AG04450 (cell line): ENCODE results near the gene PEX3. TPM values are rescaled to one million over a fixed set of nuclear protein-coding genes. Genes with fewer than 3 reads are reported as not detected.

ENCODE experiments used
- CTCF ChIA-PET: fragments of 300-600, 350-600 bp; formaldehyde crosslinking; extraction: SDS; loops from one replicate; lab custom pipeline; 2022; ENCODE audit warnings: antibody characterized with exemption, inconsistent platforms; lab: Charles Lee
- POLR2A ChIA-PET: fragments of 350-600 bp; formaldehyde crosslinking; extraction: SDS; loops from one replicate; lab custom pipeline; 2021; ENCODE audit warnings: antibody characterized with exemption, inconsistent platforms; lab: Yijun Ruan, JAX
- DNase-seq: peaks from one replicate; pipeline ENCODE4 v3.0.0-alpha.2; 2011; ENCODE audit warnings: low read depth, low spot score
- H3K27ac ChIP-seq: one replicate; pipeline ENCODE4 v1.5.1; 2012; ENCODE audit warnings: low read depth, low read length, control low read depth
- H3K27me3 ChIP-seq: one replicate; pipeline ENCODE4 v1.6.0; 2012; ENCODE audit warnings: low read length; ENCODE audit not compliant: control insufficient read depth, insufficient read depth
- H3K4me3 ChIP-seq: 2 replicates; pipeline ENCODE4 v1.5.1; 2011; ENCODE audit warnings: mild to moderate bottlenecking, low read depth, low read length, control low read depth
- H3K9me3 ChIP-seq: 2 replicates; pipeline ENCODE4 v1.5.1; 2012; ENCODE audit warnings: low read length; ENCODE audit not compliant: control insufficient read depth, insufficient read depth
- CTCF ChIP-seq: IDR thresholded peaks from 2 replicates; pipeline ENCODE4 v1.5.1; 2011; ENCODE audit warnings: low read depth, low read length, control low read depth, inconsistent platforms
- polyA plus RNA-seq: library from polyadenylated mRNA; depleted of rRNA; stranded (reverse); fragments of >200 nt; gene quantifications from 2 replicates; pipeline ENCODE4 v1.2.3, GENCODE V29; 2011

PEX3 gene
- polyA plus RNA-seq, 1 experiment = 30.9 TPM

GRCh38 chr6:143536461-143536865, 85.9 kb downstream of the PEX3 start:
- CTCF ChIA-PET = interaction anchor here (1.4 kb wide), 1 partner anchor 23 kb away, joined by 3 read pairs; no protein-coding TSS in a partner anchor
- DNase-seq = no peak
- peaks cover 3% of the 10 kb centered on the region for H3K27me3 ChIP-seq

DNA sequence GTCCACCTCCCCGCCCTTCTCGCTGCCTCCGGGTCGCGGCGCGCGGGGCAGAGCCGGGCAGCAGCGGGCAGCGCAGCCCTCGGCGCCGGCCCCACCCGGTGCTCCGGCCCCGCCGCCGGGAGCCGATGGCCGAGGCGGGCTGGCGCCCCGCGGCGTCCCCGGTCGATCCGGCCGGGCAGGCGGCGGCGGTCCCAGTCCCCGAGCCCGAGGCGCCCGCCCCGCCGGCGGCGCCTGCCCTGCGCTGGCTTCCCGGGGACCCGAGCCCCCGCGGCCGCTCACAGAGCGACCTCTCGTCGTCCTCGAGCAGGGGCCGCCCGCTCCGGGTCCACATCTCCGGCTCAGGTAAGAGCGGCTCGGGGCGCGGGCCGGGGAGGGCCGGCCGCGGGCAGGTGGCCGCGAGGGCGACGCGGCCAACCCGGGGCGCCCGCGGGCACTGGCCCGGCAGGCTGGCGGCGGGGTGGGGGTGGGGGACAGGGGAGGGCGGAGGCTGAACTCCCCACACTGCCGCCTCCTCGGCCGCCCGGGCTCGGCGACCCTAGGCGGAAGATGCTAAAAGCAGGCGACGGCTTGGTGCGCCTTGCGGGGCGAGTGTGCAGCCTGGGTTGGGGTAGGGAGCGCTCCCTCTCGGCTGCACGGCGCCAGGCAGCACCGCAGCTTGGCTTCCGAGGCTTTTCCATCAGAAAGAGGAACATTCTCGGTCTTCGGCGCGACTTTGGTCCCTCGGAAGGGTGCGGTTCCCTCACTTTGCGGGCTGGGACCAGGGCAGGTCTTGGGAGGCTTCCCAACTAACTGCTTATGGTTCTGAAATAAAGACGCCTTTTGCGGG, 86.5 kb downstream of the PEX3 start:
- Histone ChIP-seq H3K9me3 (no peaks in the 10 kb centered on the region), H3K27me3 (peaks cover under 1% of the 10 kb centered on the region), H3K4me3 (peak overlapping the region; percentile 62), H3K27ac (no peak overlapping the region)
- ChIA-PET POLR2A (interaction anchor here (0.8 to 1.2 kb wide), 2 partner anchors 79 to 87 kb away, joined by 3 read pairs; partner anchors contain the start of genes ADAT2 and PEX3), CTCF (interaction anchor here (1.0 to 1.4 kb wide), 2 partner anchors 11 to 24 kb away, joined by 3 read pairs; no protein-coding TSS in a partner anchor)
- no peak for DNase-seq
- peak; percentile 58 for TF ChIP-seq CTCF

More at GRCh38 chr6:143536461-143536865, 85.9 kb downstream of the PEX3 start:
- POLR2A ChIA-PET = interaction anchor here (0.8 to 1.2 kb wide), 3 partner anchors 25 to 86 kb away, joined by 3 read pairs; partner anchors contain the start of genes ADAT2, FUCA2 and PEX3
- no peaks in the 10 kb centered on the region for H3K9me3 ChIP-seq
- peak overlapping the region; percentile 62 for H3K4me3 ChIP-seq
- no peak overlapping the region for H3K27ac ChIP-seq
- no peak for TF ChIP-seq CTCF

- Histone ChIP-seq H3K27me3 (no peaks in the 10 kb centered on the region), H3K9me3 (no peaks in the 10 kb centered on the region), H3K4me3 (no peak overlapping the region), H3K27ac (no peak overlapping the region)
- TF ChIP-seq CTCF = no peak
- no peak for DNase-seq
- ChIA-PET CTCF (interaction anchor here (0.6 to 1.4 kb wide), 4 partner anchors 9 to 322 kb away, joined by 3 read pairs; no protein-coding TSS in a partner anchor), POLR2A (no interaction called here)
Observed at GRCh38 chr6:143538374-143538773, 87.8 kb downstream of the PEX3 start.

DNA sequence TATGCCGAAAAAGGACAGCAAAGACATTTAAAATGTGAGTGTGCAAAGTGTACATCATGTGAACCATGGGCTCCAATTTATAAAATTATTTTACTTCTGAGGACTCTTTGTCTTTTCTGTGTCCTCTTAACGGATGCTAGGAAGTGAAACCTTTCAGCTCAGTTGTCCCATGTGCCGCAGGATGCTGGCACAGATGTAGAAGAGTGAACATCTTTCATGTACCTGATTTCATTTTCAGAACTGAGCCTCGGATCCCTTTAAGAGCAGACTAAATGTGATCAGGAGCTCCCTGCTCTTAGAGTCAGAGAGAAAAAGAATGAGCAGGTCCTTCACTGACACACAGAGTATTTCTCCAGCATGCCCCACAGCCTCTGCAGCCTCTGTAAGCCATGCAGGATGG, 88.5 kb downstream of the PEX3 start:
- ChIA-PET POLR2A (no interaction called here), CTCF (interaction anchor here (0.6 to 1.4 kb wide), 2 partner anchors 12 to 36 kb away, joined by 3 read pairs; no protein-coding TSS in a partner anchor)
- no peak for DNase-seq
- no peak for TF ChIP-seq CTCF
- no peaks in the 10 kb centered on the region for H3K9me3 ChIP-seq
- no peak overlapping the region for H3K4me3 ChIP-seq
- H3K27me3 ChIP-seq = no peaks in the 10 kb centered on the region
- no peak overlapping the region for H3K27ac ChIP-seq

GRCh38 chr6:143539734-143540133, 89.1 kb downstream of the PEX3 start:
- Histone ChIP-seq H3K9me3 (no peaks in the 10 kb centered on the region), H3K4me3 (no peak overlapping the region), H3K27me3 (no peaks in the 10 kb centered on the region), H3K27ac (no peak overlapping the region)
- ChIA-PET POLR2A (no interaction called here), CTCF (no interaction called here)
- TF ChIP-seq CTCF = no peak
- no peak for DNase-seq
